H1 (cell line): ENCODE results near the gene SMARCD2. TPM values are rescaled to one million over a fixed set of nuclear protein-coding genes. Genes with fewer than 3 reads are reported as not detected.

Source experiments
- CTCF ChIA-PET: fragments of 300-600 bp; sonication (Branson Sonifier 250); formaldehyde crosslinking; loops from one replicate; lab custom pipeline; 2021; ENCODE audit not compliant: partially characterized antibody; lab: Charles Lee
- POLR2A ChIA-PET: fragments of 300-600 bp; sonication (Branson Sonifier 250); formaldehyde crosslinking; loops from one replicate; lab custom pipeline; 2021; ENCODE audit warnings: inconsistent platforms; ENCODE audit not compliant: partially characterized antibody; lab: Charles Lee
- DNase-seq, 2 experiments: peaks; one replicate each; pipeline versions ENCODE4 v3.0.0 to v3.0.0-alpha.2; 2010 to 2022; ENCODE audit warnings: low spot score in 2 of 2, low read depth in 1 of 2, mixed read lengths in 1 of 2
- FAIRE-seq: peaks from 2 replicates; lab custom pipeline; 2011; peaks lifted over from hg19 to GRCh38; lab: Jason Lieb, UNC
- H2AFZ ChIP-seq: 2 replicates; pipeline ENCODE4 v1.8.1; 2012; ENCODE audit warnings: low read length, inconsistent platforms
- H2AK5ac ChIP-seq: 2 replicates; pipeline ENCODE4 v1.6.1; 2013; ENCODE audit warnings: low read depth, low read length
- H2BK120ac ChIP-seq: replicated peaks from 2 replicates; pipeline ENCODE3; 2013; ENCODE audit warnings: low read depth, low read length, inconsistent platforms
- H2BK12ac ChIP-seq: 2 replicates; pipeline ENCODE4 v1.6.1; 2013; ENCODE audit warnings: low read depth, low read length
- H2BK15ac ChIP-seq: 2 replicates; pipeline ENCODE4 v1.6.1; 2013; ENCODE audit warnings: low read length
- H2BK20ac ChIP-seq: 2 replicates; pipeline ENCODE4 v1.6.1; 2013; ENCODE audit warnings: low read length
- H2BK5ac ChIP-seq: 2 replicates; pipeline ENCODE4 v1.6.1; 2013; ENCODE audit warnings: low read depth, low read length
- H3K14ac ChIP-seq: 2 replicates; pipeline ENCODE4 v1.6.1; 2013; ENCODE audit warnings: inconsistent platforms; ENCODE audit not compliant: insufficient read length
- H3K18ac ChIP-seq: 2 replicates; pipeline ENCODE4 v1.6.1; 2013; ENCODE audit warnings: low read length; ENCODE audit errors: extremely low read depth
- H3K23ac ChIP-seq: 2 replicates; pipeline ENCODE4 v1.6.1; 2013; ENCODE audit warnings: inconsistent platforms; ENCODE audit not compliant: insufficient read length
- H3K23me2 ChIP-seq: 2 replicates; pipeline ENCODE4 v1.6.1; 2013; ENCODE audit warnings: low read depth, low read length
- H3K27ac ChIP-seq: 2 replicates; pipeline ENCODE4 v1.6.1; 2011; ENCODE audit warnings: low read depth, low read length, inconsistent platforms
- H3K27me3 ChIP-seq, 4 experiments: replicated peaks in 1 of 4; 1 replicate in 1 of 4; 2 replicates in 3 of 4; pipeline versions ENCODE4 v1.6.1 to v1.8.1; 2011 to 2013; ENCODE audit warnings: low read length in 3 of 4, mild to moderate bottlenecking in 3 of 4, inconsistent platforms in 2 of 4, mixed read lengths in 2 of 4, moderate library complexity in 1 of 4; ENCODE audit not compliant: control insufficient read depth in 3 of 4, insufficient read depth in 3 of 4; ENCODE audit errors: extremely low read depth in 1 of 4
- H3K36me3 ChIP-seq, 4 experiments: 2 replicates each; pipeline versions ENCODE4 v1.6.1 to v1.8.1; 2011 to 2013; ENCODE audit warnings: mild to moderate bottlenecking in 4 of 4, low read length in 3 of 4, moderate library complexity in 2 of 4, control low read depth in 1 of 4, inconsistent platforms in 1 of 4; ENCODE audit not compliant: insufficient read depth in 4 of 4, control insufficient read depth in 2 of 4
- H3K4ac ChIP-seq: replicated peaks from 2 replicates; pipeline ENCODE3; 2013; ENCODE audit warnings: low read length, low read depth, mixed read lengths, inconsistent platforms; ENCODE audit not compliant: insufficient read length
- H3K4me1 ChIP-seq, 4 experiments: replicated peaks in 1 of 4; 1 replicate in 1 of 4; 2 replicates in 3 of 4; pipeline versions ENCODE4 v1.6.1 to v1.8.1; 2011 to 2013; ENCODE audit warnings: low read length in 3 of 4, inconsistent platforms in 2 of 4, mixed read lengths in 1 of 4; ENCODE audit not compliant: insufficient read depth in 4 of 4, control insufficient read depth in 3 of 4
- H3K4me2 ChIP-seq, 2 experiments: 2 replicates each; pipeline versions ENCODE4 v1.6.1 to v1.8.1; 2011 to 2013; ENCODE audit warnings: low read depth in 2 of 2, low read length in 2 of 2, control low read depth in 1 of 2, inconsistent platforms in 1 of 2, mild to moderate bottlenecking in 1 of 2; ENCODE audit not compliant: insufficient read depth in 1 of 2
- H3K4me3 ChIP-seq, 4 experiments: fragments of 200-600, 300-600 bp in 1 of 4; sonication (generic), shearing (Covaris generic), sonication (Bioruptor Twin) in 1 of 4; 2 replicates each; pipeline versions ENCODE4 v1.5.1 to v1.8.1; 2011 to 2016; ENCODE audit warnings: low read length in 4 of 4, low read depth in 3 of 4, control low read depth in 2 of 4, inconsistent platforms in 2 of 4, mild to moderate bottlenecking in 2 of 4, mixed read lengths in 1 of 4, moderate library complexity in 1 of 4; ENCODE audit not compliant: insufficient read depth in 2 of 4; ENCODE audit errors: extremely low read depth in 1 of 4
- H3K56ac ChIP-seq: replicated peaks from 2 replicates; pipeline ENCODE3; 2013; ENCODE audit warnings: low read depth, mild to moderate bottlenecking, mixed read lengths, low read length, inconsistent platforms; ENCODE audit not compliant: insufficient read length
- H3K79me1 ChIP-seq: 2 replicates; pipeline ENCODE4 v1.6.1; 2013; ENCODE audit warnings: low read depth, low read length, control low read depth
- H3K79me2 ChIP-seq, 2 experiments: 2 replicates each; pipeline versions ENCODE4 v1.6.1 to v1.8.1; 2012 to 2013; ENCODE audit warnings: low read length in 2 of 2, mild to moderate bottlenecking in 2 of 2, inconsistent platforms in 1 of 2; ENCODE audit not compliant: insufficient read depth in 2 of 2, control insufficient read depth in 1 of 2
- H3K9ac ChIP-seq, 4 experiments: replicated peaks in 1 of 4; 1 replicate in 1 of 4; 2 replicates in 3 of 4; pipeline versions ENCODE4 v1.6.1 to v1.8.1; 2011 to 2013; ENCODE audit warnings: low read depth in 3 of 4, low read length in 3 of 4, control low read depth in 2 of 4, mild to moderate bottlenecking in 2 of 4, moderate library complexity in 2 of 4, inconsistent platforms in 1 of 4; ENCODE audit errors: extremely low read depth in 1 of 4
- H3K9me3 ChIP-seq, 2 experiments: 2 replicates each; pipeline versions ENCODE4 v1.6.1 to v1.8.1; 2012 to 2013; ENCODE audit warnings: mild to moderate bottlenecking in 2 of 2, moderate library complexity in 2 of 2, control low read depth in 1 of 2, inconsistent platforms in 1 of 2, low read depth in 1 of 2, low read length in 1 of 2, mixed read lengths in 1 of 2; ENCODE audit not compliant: insufficient read depth in 2 of 2
- H4K20me1 ChIP-seq, 2 experiments: replicated peaks in 1 of 2; 2 replicates each; pipeline versions ENCODE3 to v1.8.1; 2011 to 2013; ENCODE audit warnings: inconsistent platforms in 2 of 2, low read length in 2 of 2, mild to moderate bottlenecking in 1 of 2; ENCODE audit not compliant: insufficient read depth in 2 of 2, control insufficient read depth in 1 of 2
- H4K5ac ChIP-seq: 2 replicates; pipeline ENCODE4 v1.6.1; 2013; ENCODE audit warnings: low read length, low read depth, mixed read lengths, inconsistent platforms; ENCODE audit not compliant: insufficient read length
- H4K8ac ChIP-seq: 2 replicates; pipeline ENCODE4 v1.8.0; 2013; ENCODE audit warnings: mild to moderate bottlenecking, moderate library complexity, low read length, inconsistent platforms; ENCODE audit not compliant: insufficient read depth; ENCODE audit errors: extremely low read depth
- H4K91ac ChIP-seq: replicated peaks from 2 replicates; pipeline ENCODE3; 2013; ENCODE audit warnings: low read length, mixed read lengths, inconsistent platforms; ENCODE audit not compliant: insufficient read length
- CHD1 ChIP-seq: IDR thresholded peaks from 2 replicates; pipeline ENCODE4 v1.6.1; 2012; ENCODE audit warnings: low read depth, low read length, improper control_type of control experiment
- CTBP2 ChIP-seq: IDR thresholded peaks from 2 replicates; pipeline ENCODE4 v1.7.0; 2011; ENCODE audit warnings: borderline replicate concordance, mild to moderate bottlenecking, moderate library complexity, mixed read lengths, low read length; ENCODE audit not compliant: insufficient read depth, insufficient read length
- MAFK ChIP-seq: IDR thresholded peaks from 2 replicates; pipeline ENCODE4 v1.6.1; 2012; ENCODE audit warnings: low read depth, mild to moderate bottlenecking, improper control_type of control experiment, low read length
- NANOG ChIP-seq: IDR thresholded peaks from 2 replicates; pipeline ENCODE4 v1.6.1; 2011; ENCODE audit warnings: low read length, low read depth, mild to moderate bottlenecking, inconsistent platforms; ENCODE audit not compliant: insufficient read depth, poor library complexity, severe bottlenecking
- POLR2A ChIP-seq, 2 experiments: IDR thresholded peaks; 1 replicate in 1 of 2; 2 replicates in 1 of 2; pipeline ENCODE4 v1.6.1; 2011; ENCODE audit warnings: low read depth in 2 of 2, low read length in 2 of 2, mild to moderate bottlenecking in 2 of 2; ENCODE audit errors: control extremely low read depth in 1 of 2
- RNF2 ChIP-seq: fragments of 200-900, 300-1000 bp; sonication (generic); IDR thresholded peaks from 2 replicates; pipeline ENCODE4 v1.7.1; 2016; ENCODE audit warnings: borderline replicate concordance, low read depth, mild to moderate bottlenecking, antibody characterized with exemption, low read length; ENCODE audit not compliant: poor library complexity, severe bottlenecking; ENCODE audit errors: missing control alignments
- ZNF274 ChIP-seq: IDR thresholded peaks from 2 replicates; pipeline ENCODE4 v1.7.0; 2012; ENCODE audit warnings: low read length, borderline replicate concordance; ENCODE audit errors: extremely low read depth
- WGBS, 2 experiments: shearing (Covaris generic) in 1 of 2; methylation state at CpG; one replicate each; pipeline versions ENCODE4 v1.1.6 to v1.1.7; 2013 to 2015; ENCODE audit warnings: low lambda C conversion rate in 2 of 2, mixed read lengths in 2 of 2, inconsistent platforms in 1 of 2, low coverage in 1 of 2, missing lambda C conversion rate in 1 of 2; ENCODE audit not compliant: insufficient replicate concordance in 2 of 2, insufficient coverage in 1 of 2, insufficient read length in 1 of 2; ENCODE audit errors: extremely low coverage in 1 of 2, missing lambda C conversion rate in 1 of 2; 5-methylcytosine and 5-hydroxymethylcytosine counted together
- polyA plus RNA-seq, 7 experiments: library from polyadenylated mRNA; depleted of rRNA in 3 of 7; stranded (reverse) in 5 of 7; unstranded in 2 of 7; fragments of >200 nt in 5 of 7; fragments of 200-250 nt in 2 of 7; gene quantifications; 1 replicate in 5 of 7; 2 replicates in 1 of 7; 4 replicates in 1 of 7; pipeline versions ENCODE4 v1.2.1 to v1.2.3, GENCODE V29; 2011 to 2013; ENCODE audit warnings: missing spikeins in 2 of 7, mixed read lengths in 2 of 7
- total RNA-seq: library from RNA; stranded (reverse); fragmentation: NEBNext Ultra II Directional; extraction: Animal tissue kit (Norgen Biotek cat#: 25700); gene quantifications from 2 replicates; pipeline ENCODE4 v1.2.1, GENCODE V29; 2021

The SMARCD2 gene
- total and polyA plus RNA-seq, 2 of the 8 experiments (the other 6 are each of a cell fraction or from before 2014, with no cell fraction given) = 90.0 to 92.2 TPM

- 95% methylated on average over 12 of the region's 13 CpGs; no CpG with 5 or more reads in 1 of the 2 experiments for WGBS, 2 experiments
- no peak overlapping the region for H3K4ac ChIP-seq
- no peak overlapping the region for H3K9ac ChIP-seq
- H2BK15ac ChIP-seq = no peak overlapping the region
- no peak overlapping the region for H4K5ac ChIP-seq
- peak overlapping the region; percentile 17; the same call in 1 of the 2 replicates for H4K8ac ChIP-seq
- H4K20me1 ChIP-seq = peaks cover 5 to 22% of the 10 kb centered on the region in 2 experiments
- H3K36me3 ChIP-seq = peaks cover 48 to 72% (median 64%) of the 10 kb centered on the region in 4 experiments
- H3K4me1 ChIP-seq = peaks cover 0 to 3% (median 0%) of the 10 kb centered on the region in 4 experiments; a peak in 1 of 7 replicates
- ChIA-PET CTCF (interaction anchor here (0.7 to 7.5 kb wide), 3 partner anchors 9 to 24 kb away, joined by 3 to 61 read pairs (median 4); no protein-coding TSS in a partner anchor), POLR2A (interaction anchor here (1.1 to 32.3 kb wide), 7 partner anchors 3 to 81 kb away, joined by 3 to 593 read pairs (median 7); partner anchors contain the start of genes CCDC47, DDX42, FTSJ3 and PSMC5)
- no peak overlapping the region for H3K4me2 ChIP-seq
- H2BK20ac ChIP-seq = no peak overlapping the region
- H4K91ac ChIP-seq = no peak overlapping the region
- H3K18ac ChIP-seq = no peak overlapping the region
- no peak for DNase-seq
- no peak overlapping the region for H3K27ac ChIP-seq
- no peak overlapping the region for H2AFZ ChIP-seq
- no peaks in the 10 kb centered on the region for H3K27me3 ChIP-seq
- peaks cover 9% of the 10 kb centered on the region; the same call in 1 of the 2 replicates for H3K79me1 ChIP-seq
- H2BK5ac ChIP-seq = no peak overlapping the region
- no peak overlapping the region for H3K56ac ChIP-seq
- no peak for FAIRE-seq
- peaks cover 8% of the 10 kb centered on the region for H3K23me2 ChIP-seq
- H3K4me3 ChIP-seq = no peak overlapping the region
- H3K14ac ChIP-seq = no peak overlapping the region
- no peak overlapping the region for H2BK120ac ChIP-seq
- H3K79me2 ChIP-seq = peaks cover 0 to 31% of the 10 kb centered on the region in 2 experiments; a peak in 3 of 4 replicates
- no peak overlapping the region for H2BK12ac ChIP-seq
- no peak overlapping the region for H3K23ac ChIP-seq
- H2AK5ac ChIP-seq = no peak overlapping the region
- no peaks in the 10 kb centered on the region for H3K9me3 ChIP-seq
- TF ChIP-seq POLR2A (IDR thresholded peaks at IDR 0.05; ENCODE audit: control extremely low read depth in 1 of 2, low read depth in 2 of 2, low read length in 2 of 2) = no peak
- no peak for TF ChIP-seq CHD1
- TF ChIP-seq CTBP2 = no peak
- no peak for TF ChIP-seq ZNF274
- TF ChIP-seq NANOG = no peak
- no peak for TF ChIP-seq RNF2
- TF ChIP-seq MAFK = no peak
Measured at GRCh38 chr17:63823659-63824331, 18.7 kb downstream of the SMARCD2 start.
